ENCODE data around the gene CELSR1. TPM values are rescaled to one million over a fixed set of nuclear protein-coding genes. Genes with fewer than 3 reads are reported as not detected.

CELSR1 gene
- total RNA-seq, 1 donor from 2014 or later, result 32.9 TPM

DNA sequence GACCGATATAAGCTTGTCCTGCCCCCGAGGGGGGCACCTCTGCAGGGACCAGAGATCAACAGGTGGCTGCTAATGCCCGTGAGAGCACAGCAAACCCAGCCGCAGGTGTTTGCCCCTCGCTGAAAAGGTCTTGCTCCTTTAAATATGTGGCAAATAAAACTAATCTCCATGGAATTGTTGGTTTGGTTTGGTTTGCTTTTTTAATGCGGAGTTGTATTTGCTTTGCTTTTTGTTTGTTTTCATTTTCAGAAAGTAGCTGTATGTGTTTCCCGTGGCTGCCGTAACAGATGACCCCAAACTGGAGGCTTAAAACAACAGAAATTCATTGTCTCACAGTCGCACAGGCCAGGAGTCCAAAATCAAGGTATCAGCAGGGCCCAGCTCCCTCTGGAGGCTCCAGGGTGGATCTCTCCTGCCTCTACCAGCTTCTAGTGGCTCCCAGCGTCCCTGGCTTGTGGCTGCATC is 93.0 kb downstream of the CELSR1 start:
- H3K4me1 ChIP-seq, result no peaks in the 10 kb centered on the region
- DNase-seq (ENCODE audit: extremely low spot score in 2 of 2), result no peak
- TF ChIP-seq CTCF (IDR thresholded peaks at IDR 0.05) (no peak), POLR2AphosphoS5 (IDR thresholded peaks at IDR 0.05; ENCODE audit: insufficient read depth in 1 of 2, low read depth in 1 of 2) (no peak), POLR2A (IDR thresholded peaks at IDR 0.05) (no peak)
- no peaks in the 10 kb centered on the region for H3K36me3 ChIP-seq
- no peaks in the 10 kb centered on the region for H3K9me3 ChIP-seq
- no peaks in the 10 kb centered on the region for H3K27me3 ChIP-seq
- H3K27ac ChIP-seq, result no peak overlapping the region
- H3K4me3 ChIP-seq, result no peak overlapping the region
- intact Hi-C loops (cut with DNase I), result no loop called here

DNA sequence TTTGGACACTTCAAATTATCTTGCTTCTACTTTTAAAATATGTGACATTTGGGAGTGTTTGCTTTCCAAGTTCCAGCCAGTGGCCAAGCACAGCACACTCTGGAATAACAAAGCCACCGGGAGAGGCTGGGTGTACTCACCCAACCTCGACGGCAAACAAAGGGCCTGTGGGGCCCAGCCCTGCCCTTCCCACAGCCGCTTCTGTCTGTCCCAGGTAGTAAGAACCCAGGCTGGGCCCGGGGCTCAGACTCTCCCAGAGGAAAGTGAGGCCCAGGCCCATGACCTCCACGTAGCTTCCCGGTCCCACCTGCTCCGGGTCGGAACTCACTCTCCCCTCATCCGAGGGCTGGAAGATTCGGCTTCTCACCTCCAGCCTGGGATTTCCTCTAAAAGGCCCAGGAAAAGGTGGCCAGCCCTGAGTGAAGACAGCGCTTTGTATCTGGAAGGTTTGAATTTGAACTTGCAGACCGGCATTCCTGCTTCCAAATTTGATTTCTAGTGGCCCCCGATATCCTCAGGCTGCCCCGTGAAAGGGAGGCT is 93.5 kb downstream of the CELSR1 start:
- no peaks in the 10 kb centered on the region for H3K27me3 ChIP-seq
- no peak overlapping the region for H3K4me3 ChIP-seq
- no peak overlapping the region for H3K27ac ChIP-seq
- DNase-seq (ENCODE audit: extremely low spot score in 2 of 2), result no peak
- no peaks in the 10 kb centered on the region for H3K4me1 ChIP-seq
- intact Hi-C loops (cut with DNase I), result no loop called here
- no peaks in the 10 kb centered on the region for H3K36me3 ChIP-seq
- H3K9me3 ChIP-seq, result no peaks in the 10 kb centered on the region
- no peak for TF ChIP-seq POLR2AphosphoS5 (IDR thresholded peaks at IDR 0.05; ENCODE audit: insufficient read depth in 1 of 2, low read depth in 1 of 2)
- TF ChIP-seq CTCF (IDR thresholded peaks at IDR 0.05), result no peak
- no peak for TF ChIP-seq POLR2A (IDR thresholded peaks at IDR 0.05)

DNA sequence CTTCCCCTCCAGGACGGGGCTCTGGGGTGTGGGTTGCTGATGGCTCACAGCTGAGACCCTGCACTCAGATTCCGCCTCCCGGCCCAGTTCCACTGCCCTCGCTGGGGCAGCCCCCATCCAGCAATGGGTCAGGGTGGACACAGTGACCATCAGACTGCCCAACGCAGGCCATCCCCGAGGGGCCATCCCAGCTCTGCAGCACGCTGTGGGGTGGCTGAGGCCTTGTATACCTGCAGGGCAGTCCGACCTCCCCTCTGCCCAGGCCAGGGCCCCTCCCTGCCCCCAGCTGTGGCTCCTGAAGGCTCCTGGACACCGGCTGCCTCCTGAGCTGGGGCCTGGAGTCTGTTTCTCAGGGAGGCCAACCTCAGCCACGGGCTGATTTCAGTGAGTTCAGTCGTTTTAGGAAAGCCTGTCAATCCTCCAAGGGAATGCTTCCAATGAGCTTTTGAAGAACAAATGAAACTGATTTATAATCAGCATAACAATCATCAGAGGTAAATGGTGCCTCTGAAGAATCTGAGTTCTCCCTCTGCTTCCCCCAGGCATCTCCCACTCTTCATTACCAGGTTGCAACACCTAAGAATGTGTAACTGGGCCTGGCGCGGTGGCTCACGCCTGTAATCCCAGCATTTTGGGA is 95.1 kb downstream of the CELSR1 start:
- intact Hi-C loops (cut with DNase I), result no loop called here
- Histone ChIP-seq H3K9me3 (no peaks in the 10 kb centered on the region), H3K36me3 (no peaks in the 10 kb centered on the region), H3K4me3 (no peak overlapping the region), H3K27ac (no peak overlapping the region), H3K27me3 (no peaks in the 10 kb centered on the region), H3K4me1 (no peaks in the 10 kb centered on the region)
- DNase-seq (ENCODE audit: extremely low spot score in 2 of 2), result no peak
- TF ChIP-seq POLR2AphosphoS5 (IDR thresholded peaks at IDR 0.05; ENCODE audit: insufficient read depth in 1 of 2, low read depth in 1 of 2) (no peak), POLR2A (IDR thresholded peaks at IDR 0.05) (no peak), CTCF (IDR thresholded peaks at IDR 0.05) (no peak)

DNA sequence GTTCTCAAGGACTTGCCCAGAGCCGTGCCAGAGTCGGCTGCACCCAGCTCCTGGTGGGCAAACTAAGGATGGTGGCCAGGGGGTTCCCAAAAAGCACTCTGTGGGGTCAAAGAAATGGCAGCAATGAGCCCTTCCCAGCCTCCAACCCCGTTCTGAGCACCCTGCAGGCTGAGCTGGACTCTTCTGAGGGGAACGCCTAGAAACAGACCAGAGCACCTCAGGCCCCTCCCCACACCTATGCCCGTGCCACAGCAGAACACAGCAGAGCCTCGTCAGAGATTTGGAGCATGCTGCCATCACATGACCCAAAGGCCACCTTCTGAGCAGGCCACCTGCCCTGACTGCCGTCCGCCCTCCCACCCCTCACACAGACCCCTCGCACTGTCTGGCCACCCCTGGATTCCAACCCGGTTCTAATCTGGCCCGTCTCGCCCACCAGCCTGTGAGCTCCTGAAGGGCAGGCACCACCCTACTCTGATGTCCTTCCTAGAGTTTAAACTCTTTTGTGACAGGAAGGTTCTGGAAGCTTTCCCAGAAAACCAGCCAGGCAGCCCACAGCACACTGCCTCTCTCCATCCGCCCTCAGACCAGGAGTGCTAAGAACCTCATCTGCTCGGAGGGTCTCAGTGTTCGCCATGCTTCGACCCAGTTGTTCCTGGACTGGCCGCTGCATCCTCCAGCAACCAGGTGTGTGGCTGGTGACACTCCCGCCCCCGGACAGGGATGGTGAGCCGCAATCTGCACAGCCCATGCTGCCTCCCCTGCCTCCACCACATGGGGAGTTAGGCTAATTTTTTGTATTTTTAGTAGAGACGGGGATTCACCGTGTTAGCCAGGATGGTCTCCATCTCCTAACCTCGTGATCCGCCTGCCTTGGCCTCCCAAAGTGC is 97.6 kb downstream of the CELSR1 start:
- no peak overlapping the region for H3K27ac ChIP-seq
- H3K4me1 ChIP-seq, result no peaks in the 10 kb centered on the region
- no peak overlapping the region for H3K4me3 ChIP-seq
- H3K36me3 ChIP-seq, result no peaks in the 10 kb centered on the region
- DNase-seq (ENCODE audit: extremely low spot score in 2 of 2), result no peak
- H3K27me3 ChIP-seq, result no peaks in the 10 kb centered on the region
- no peaks in the 10 kb centered on the region for H3K9me3 ChIP-seq
- TF ChIP-seq POLR2AphosphoS5 (IDR thresholded peaks at IDR 0.05; ENCODE audit: insufficient read depth in 1 of 2, low read depth in 1 of 2) (no peak), POLR2A (IDR thresholded peaks at IDR 0.05) (no peak), CTCF (IDR thresholded peaks at IDR 0.05) (no peak)
- intact Hi-C loops (cut with DNase I), result no loop called here

Measured in vagina (tissue), 2 donors.